HG02970 (cell line): ENCODE results near the gene MARCOL.
"Not testable (repeated sequence)": the region's sequence is repeated elsewhere in the genome, so short reads cannot be mapped to it uniquely, and the experiment has no call there.

Source experiments
- ATAC-seq: cut with Tn5 transposase; IDR thresholded peaks from one replicate; pipeline ENCODE4 v1.9.1; 2021; ENCODE audit warnings: mild to moderate bottlenecking, moderate library complexity, moderate number of reproducible peaks; ENCODE audit not compliant: unreplicated experiment, low FRiP score

MARCOL gene

DNA sequence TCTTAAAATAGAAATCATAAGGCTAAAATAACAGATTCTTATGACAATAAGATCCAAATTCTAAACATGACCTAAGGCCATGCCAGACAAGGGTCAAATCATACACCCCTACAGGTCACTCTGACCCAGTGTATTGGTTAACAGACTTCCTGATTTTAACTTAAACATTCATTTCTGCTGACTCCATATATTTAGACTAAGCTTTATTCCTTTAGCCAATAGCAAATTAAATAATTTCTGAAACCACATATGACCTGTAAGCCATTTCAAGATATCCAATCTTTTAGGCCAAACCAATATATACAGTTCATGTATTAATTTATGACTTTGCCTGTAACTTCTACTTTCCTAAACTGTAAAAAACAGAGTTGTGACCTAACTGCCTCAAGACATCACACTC lies 22.9 kb downstream of the MARCOL start:
- no peak for ATAC-seq

DNA sequence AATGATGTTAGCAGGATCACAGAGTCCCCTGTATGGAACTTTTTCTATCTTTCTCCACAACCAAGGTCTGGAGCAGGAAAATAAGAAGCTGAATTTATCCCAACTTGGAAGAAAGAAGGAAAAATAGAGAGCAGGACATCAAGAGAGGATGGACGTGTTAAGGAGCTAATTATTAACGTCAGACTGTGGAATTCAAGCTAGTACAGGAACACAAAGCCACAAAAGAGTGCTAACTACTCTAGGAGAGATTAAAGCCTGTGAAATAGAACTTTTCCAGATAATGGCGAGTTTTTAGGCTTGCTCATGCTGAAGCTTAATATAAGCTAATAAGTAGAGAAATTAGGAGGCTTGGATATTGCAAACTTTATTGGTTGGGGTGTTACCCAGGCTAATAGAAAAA lies 29.6 kb downstream of the MARCOL start:
- ATAC-seq: no peak

DNA sequence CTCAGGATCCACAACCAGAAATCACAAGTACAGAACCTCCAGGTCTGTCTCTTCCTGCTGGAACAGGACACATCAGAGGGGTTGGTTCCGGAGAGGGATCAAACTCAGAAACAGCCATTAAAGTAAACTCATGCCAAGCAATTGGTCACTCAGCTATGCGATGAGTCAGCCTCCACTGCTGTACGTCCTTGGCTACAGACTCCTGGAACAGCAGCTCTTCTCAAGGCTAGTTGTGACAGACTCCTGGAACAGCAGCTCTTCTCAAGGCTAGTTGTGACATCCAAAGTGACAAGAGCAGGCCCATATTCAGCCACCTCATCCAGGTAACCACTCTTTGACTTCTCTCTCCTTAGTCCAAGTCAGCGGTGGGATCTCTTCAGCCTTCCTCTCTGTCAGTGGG lies 30.2 kb downstream of the MARCOL start, which contains the start of gene SPINK13:
TSS of gene SPINK13 (plus strand) at position 229 of the 400 bp plus-strand sequence. CDS start 1,279 bp downstream, outside the sequence.
- ATAC-seq: no peak

DNA sequence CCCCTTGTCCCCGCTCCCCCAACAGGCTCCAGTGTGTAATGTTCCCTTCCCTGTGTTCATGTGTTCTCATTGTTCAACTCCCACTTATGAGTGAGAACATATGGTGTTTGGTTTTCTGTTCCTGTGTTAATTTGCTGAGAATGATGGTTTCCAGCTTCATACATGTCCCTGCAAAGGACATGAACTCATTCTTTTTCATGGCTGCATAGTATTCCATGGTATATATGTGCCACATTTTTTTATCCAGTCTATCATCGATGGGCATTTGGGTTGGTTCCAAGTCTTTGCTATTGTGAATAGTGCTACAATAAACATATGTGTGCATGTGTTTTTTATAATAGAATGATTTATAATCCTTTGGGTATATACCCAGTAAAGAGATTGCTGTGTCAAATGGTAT lies 36.8 kb downstream of the MARCOL start:
- ATAC-seq: not testable (repeated sequence)

DNA sequence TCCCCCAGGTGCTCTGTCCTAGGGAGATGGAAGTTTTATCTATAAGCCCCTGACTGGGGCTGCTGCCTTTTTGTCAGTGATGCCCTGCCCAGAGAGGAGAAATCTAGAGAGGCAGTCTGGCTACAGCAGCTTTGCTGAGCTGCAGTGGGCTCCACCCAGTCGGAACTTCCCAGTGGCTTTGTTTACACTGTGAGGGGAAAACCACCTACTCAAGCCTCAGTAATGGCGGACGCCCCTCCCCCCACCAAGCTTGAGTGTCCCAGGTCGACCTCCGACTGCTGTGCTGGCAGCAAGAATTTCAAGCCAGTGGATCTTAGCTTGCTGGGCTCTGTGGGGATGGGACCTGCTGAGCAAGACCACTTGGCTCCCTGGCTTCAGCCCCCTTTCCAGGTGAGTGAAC lies 42.6 kb downstream of the MARCOL start:
- not testable (repeated sequence) for ATAC-seq

DNA sequence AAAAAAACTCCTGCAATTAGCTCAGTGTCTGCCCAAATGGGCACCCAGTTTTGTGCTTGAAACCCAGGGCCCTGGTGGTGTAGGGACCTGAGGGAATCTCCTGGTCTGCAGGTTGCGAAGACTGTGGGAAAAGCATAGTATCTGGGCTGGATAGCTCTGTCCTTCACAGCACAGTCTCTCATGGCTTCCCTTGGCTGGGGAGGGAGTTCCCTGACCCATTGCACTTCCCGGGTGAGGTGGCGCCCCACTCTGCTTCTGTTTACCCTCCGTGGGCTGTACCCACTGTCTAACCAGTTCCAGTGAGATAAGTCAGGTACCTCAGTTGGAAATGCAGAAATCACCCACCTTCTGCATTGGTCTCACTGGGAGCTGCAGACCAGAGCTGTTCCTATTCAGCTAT lies 43.0 kb downstream of the MARCOL start:
- not testable (repeated sequence) for ATAC-seq

DNA sequence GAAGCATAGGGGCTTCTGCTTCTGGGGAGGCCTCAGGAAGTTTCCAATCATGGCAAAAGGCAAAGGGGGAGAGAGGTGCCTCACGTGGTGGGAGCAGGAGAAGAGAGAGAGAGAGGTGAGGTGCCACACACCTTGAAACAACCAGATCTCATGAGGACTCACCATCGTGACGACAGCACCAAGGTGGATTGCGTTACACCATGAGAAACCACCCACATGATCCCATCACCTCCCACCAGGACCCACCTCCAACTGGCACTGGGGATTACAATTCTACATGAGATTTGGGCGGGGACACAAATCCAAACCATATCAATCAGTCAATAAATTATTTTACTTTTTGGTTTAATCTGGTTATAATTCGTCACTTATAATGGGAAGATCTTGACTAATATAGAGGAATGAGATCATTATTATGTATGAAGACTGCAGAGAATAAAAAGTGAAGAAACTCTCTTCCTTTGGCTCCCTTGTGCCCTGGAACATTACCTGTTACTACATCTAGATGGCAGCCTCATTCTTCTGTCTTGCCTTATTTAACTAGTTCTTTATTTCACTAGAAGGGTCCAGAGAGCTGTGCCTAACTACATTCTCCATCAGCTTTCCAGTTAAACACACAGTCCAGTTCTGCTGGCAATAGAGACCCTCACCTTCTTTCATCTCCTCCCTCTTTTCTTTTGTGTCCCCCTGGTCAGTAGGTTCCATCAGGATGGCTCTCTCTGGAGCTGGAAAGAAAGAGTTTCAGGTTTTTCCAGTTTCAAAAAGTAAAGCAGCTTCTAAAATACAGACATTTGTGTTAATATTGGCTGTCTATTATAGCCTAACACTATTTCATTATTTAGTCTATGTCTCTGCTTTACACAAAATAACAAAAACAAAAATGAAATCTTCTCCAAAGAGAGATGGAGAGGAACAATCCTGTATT lies 52.2 kb downstream of the MARCOL start:
- ATAC-seq: no peak
